Activated T-cell treated with anti-CD3 and anti-CD28 coated beads for 48 hours (primary cell): Measurements from ENCODE around the gene RPS6KA5.

ENCODE experiments used
- DNase-seq: peaks from one replicate; pipeline ENCODE4 v3.0.0-alpha.2; 2020; ENCODE audit warnings: low read depth

The RPS6KA5 gene

GRCh38 chr14:90938615-90939014 lies 121.8 kb downstream of the RPS6KA5 start:
- no peak for DNase-seq

- DNase-seq: no peak
Observed at GRCh38 chr14:90936757-90937440, 123.5 kb downstream of the RPS6KA5 start.

- DNase-seq: no peak
Observed at GRCh38 chr14:90924621-90925340, 135.7 kb downstream of the RPS6KA5 start.

GRCh38 chr14:90922141-90922540 lies 138.3 kb downstream of the RPS6KA5 start:
- no peak for DNase-seq

- DNase-seq: no peak
Observed at GRCh38 chr14:90911121-90911520, 149.3 kb downstream of the RPS6KA5 start.

GRCh38 chr14:90907178-90907577 lies 153.3 kb downstream of the RPS6KA5 start:
- DNase-seq: no peak

GRCh38 chr14:90905531-90905930 lies 154.9 kb downstream of the RPS6KA5 start:
- no peak for DNase-seq

- DNase-seq: peak; percentile 35
Observed at GRCh38 chr14:90903101-90903500, 157.3 kb downstream of the RPS6KA5 start.

- no peak for DNase-seq
Observed at GRCh38 chr14:90900476-90901083, 159.9 kb downstream of the RPS6KA5 start.

GRCh38 chr14:90897022-90897421 lies 163.4 kb downstream of the RPS6KA5 start:
- no peak for DNase-seq

GRCh38 chr14:90894241-90894640 lies 166.2 kb downstream of the RPS6KA5 start:
- no peak for DNase-seq

GRCh38 chr14:90893510-90893909 lies 166.9 kb downstream of the RPS6KA5 start:
- no peak for DNase-seq

- no peak for DNase-seq
Observed at GRCh38 chr14:90892970-90893369, 167.5 kb downstream of the RPS6KA5 start.

GRCh38 chr14:90891326-90891725 lies 169.1 kb downstream of the RPS6KA5 start:
- DNase-seq: no peak

GRCh38 chr14:90890322-90891020 lies 170.0 kb downstream of the RPS6KA5 start:
- no peak for DNase-seq

- no peak for DNase-seq
Observed at GRCh38 chr14:90886297-90886815, 174.1 kb downstream of the RPS6KA5 start.

GRCh38 chr14:90883782-90884181 lies 176.7 kb downstream of the RPS6KA5 start:
- no peak for DNase-seq

- DNase-seq: no peak
Observed at GRCh38 chr14:90883197-90883596, 177.2 kb downstream of the RPS6KA5 start.

- DNase-seq: no peak
Observed at GRCh38 chr14:90880282-90880681, 180.2 kb downstream of the RPS6KA5 start.

GRCh38 chr14:90874599-90874998 lies 185.8 kb downstream of the RPS6KA5 start:
- DNase-seq: no peak

GRCh38 chr14:90871605-90872233 lies 188.7 kb downstream of the RPS6KA5 start:
- no peak for DNase-seq
